GM21576 (cell line): Measurements from ENCODE around the gene NEMP2.

ENCODE experiments used
- ATAC-seq: cut with Tn5 transposase; IDR thresholded peaks from one replicate; pipeline ENCODE4 v1.9.1; 2021; ENCODE audit warnings: mild to moderate bottlenecking, moderate library complexity; ENCODE audit not compliant: unreplicated experiment

The NEMP2 gene

DNA sequence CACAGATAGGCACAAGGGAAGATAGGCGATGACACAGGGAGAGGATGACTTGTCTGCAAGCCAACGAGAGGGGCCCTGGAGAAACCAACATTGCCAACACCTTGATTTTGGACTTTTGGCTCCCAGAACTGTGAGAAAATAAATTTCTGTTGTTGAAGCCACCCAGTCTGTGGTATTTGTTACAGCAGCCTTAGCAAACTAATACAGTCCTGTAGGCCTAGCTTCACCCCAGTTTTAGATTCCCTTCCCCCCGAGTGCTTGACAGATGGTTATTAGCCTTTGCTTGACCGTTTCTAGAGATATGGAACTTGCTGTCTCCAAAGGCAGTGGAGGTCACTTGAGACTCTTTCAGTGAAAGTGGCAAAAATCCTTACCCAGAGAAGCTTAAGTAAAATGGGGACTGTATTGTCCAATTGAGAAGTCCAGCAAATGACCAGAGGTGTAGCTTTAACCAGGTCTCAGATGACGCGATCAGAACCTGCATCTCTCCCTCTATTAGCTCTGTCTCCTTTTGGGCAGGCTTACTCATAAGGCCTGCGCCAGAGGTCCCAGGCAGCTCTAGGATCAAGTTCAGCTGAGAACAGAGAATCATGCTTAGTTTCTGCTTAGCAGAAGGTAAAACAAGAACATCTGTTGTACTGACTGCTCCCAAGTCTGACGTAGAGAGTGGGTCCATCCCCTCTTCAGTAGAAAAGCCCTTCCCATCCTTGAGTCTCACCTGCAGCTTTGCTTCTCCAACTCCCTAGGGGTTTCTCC lies 76.0 kb downstream of the NEMP2 start:
- ATAC-seq, result no peak

DNA sequence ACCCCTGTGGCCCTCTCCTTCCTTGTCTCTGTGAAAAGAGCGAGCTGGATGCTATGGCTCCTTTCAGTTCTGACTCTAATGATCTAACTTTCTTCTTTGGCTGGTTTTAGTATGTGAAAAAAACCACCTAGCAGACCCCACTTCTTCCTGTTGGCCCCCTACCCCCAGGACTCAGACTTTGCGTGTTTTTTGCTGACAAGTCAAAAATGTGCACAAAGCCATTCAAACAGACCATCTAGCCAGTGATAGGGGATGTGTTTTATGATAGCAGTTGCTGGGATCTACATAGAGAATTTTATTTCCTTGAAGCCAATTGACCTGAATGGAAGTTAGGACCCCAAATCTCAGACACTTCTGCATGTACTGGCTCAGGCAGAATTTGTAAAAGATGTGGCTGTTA lies 77.3 kb downstream of the NEMP2 start:
- ATAC-seq, result no peak

DNA sequence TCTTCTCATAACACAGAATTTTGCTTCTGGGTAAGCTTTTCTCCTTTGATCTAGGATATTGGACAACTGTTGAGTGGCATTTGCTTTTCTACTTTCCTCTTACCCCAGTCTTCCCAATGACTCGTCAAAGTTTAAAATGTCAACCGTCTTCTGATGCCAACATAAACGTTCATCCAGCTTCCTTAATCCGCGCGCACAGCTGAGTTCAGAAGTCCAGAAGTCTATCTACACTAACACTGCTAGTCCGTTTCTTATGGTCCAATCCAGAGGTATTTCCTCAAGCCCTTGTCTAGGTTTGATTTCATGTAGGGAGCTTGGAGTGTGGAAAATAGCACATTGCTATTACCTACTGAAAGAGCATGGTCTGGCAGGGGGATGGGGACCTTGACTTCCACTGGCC lies 77.7 kb downstream of the NEMP2 start:
- no peak for ATAC-seq

DNA sequence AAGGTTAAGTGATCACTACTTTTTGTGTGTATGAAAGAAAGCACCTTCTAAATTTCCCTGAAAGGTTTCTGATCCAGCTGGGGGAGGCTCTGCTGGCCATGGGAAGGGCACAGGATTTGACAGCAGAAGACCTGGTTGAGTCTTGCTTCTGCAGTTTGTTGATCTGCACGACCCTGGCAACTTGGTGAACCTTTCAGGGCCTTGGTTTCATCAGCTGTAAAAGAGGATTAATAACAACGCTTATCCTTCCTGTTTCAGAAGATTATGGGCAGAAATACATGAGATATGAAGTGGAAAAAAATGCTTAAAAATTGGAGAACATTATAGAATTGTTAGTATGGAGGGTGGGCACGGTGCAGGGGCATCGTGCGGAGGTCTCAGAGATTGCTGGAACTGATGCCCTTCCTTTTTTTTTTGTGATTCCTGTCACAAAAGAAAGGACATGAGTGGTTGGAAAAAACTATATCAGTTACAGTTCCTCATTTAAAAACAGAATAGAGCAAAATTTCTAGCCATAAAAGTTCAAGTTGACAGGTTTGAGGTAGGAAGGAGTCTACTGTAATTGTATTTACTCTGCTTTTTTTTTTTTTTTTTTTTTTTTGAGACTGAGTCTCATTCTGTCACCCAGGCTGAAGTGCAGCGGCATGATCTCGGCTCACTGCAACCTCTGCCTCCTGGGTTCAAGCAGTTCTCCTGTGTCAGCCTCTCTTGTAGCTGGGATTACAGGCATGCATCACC lies 79.0 kb downstream of the NEMP2 start:
- ATAC-seq, result no peak

DNA sequence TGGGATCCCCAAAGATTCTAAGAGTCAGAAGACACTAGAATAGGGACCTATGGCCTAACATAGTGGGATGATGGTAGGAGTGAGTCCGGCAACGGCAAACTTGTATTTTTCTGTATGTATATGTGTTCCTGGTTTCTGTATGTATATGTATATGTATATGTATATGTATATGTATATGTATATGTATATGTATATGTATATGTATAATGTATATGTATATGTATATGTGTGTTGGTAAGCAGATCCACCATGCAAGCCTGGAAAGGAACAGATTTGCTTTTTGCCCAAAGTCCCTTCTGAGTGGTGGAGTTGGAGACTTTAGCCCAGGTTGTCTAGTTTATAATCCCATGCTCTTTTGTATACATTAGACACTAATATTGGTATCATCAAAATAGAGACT lies 79.7 kb downstream of the NEMP2 start:
- no peak for ATAC-seq
